ENCODE measurements around the gene NRP1. TPM values are rescaled to one million over a fixed set of nuclear protein-coding genes. Genes with fewer than 3 reads are reported as not detected.

Gene NRP1
- polyA plus RNA-seq, 1 of the 3 experiments (the other 2 are of a cell fraction), result 129 TPM

DNA sequence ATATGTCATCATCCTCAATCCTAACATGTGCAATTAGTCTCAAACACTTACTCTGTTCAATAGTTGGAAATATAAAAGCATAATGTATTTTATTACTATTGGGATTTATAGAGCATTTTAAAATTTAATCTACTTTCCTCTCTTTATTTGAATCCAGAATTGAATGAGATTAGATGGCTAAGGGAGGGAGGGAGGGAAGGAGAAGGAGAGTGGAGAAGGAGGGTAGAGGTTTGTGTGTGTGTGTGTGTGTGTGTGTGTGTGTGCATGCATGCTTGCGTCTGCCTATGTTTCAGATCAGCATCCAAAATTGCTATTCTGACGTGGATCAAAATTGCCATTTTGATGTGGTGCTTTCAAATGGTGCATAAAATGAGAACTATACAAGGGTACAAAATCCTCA is 90.8 kb downstream of the NRP1 start:
- CTCF ChIA-PET, result no interaction called here
- Histone ChIP-seq H3K36me3 (replicated peaks in 1 of 2; ENCODE audit: control insufficient read depth in 1 of 2, insufficient read depth in 2 of 2, low read length in 1 of 2) (peaks cover 18 to 67% of the 10 kb centered on the region in 2 experiments), H3K4me2 (no peak overlapping the region), H3K4me3 (ENCODE audit: low read depth in 2 of 2, low read length in 1 of 2) (no peak overlapping the region), H3K79me2 (ENCODE audit: insufficient read depth) (peaks cover 33% of the 10 kb centered on the region), H4K20me1 (ENCODE audit: insufficient read depth) (no peaks in the 10 kb centered on the region), H3K4me1 (ENCODE audit: control insufficient read depth in 1 of 2, insufficient read depth in 2 of 2, low read depth in 1 of 2, low read length in 1 of 2) (peaks cover 0 to 40% of the 10 kb centered on the region in 2 experiments), H3K9me3 (no peaks in the 10 kb centered on the region), H3K9ac (no peak overlapping the region), H3K9me2 (no peaks in the 10 kb centered on the region), H2AFZ (ENCODE audit: low read depth) (no peak overlapping the region), H3F3A (replicated peaks; ENCODE audit: insufficient read depth) (peaks cover 46% of the 10 kb centered on the region), H3K27ac (ENCODE audit: low read depth in 2 of 2, low read length in 1 of 2) (no peak overlapping the region), H3K27me3 (ENCODE audit: insufficient read depth) (no peaks in the 10 kb centered on the region)
- TF ChIP-seq TAF1 (IDR thresholded peaks at IDR 0.05; ENCODE audit: borderline replicate concordance, low read depth, low read length), result no peak
- TF ChIP-seq MXI1 (IDR thresholded peaks at IDR 0.05; ENCODE audit: low read depth, low read length), result no peak
- no peak for TF ChIP-seq POLR2AphosphoS5 (IDR thresholded peaks at IDR 0.05; ENCODE audit: low read depth, low read length)
- no peak for TF ChIP-seq FOXJ3 (CRISPR knock-in tag; IDR thresholded peaks at IDR 0.05)
- TF ChIP-seq JUND (IDR thresholded peaks at IDR 0.05), result no peak
- TF ChIP-seq, protein P1, sequence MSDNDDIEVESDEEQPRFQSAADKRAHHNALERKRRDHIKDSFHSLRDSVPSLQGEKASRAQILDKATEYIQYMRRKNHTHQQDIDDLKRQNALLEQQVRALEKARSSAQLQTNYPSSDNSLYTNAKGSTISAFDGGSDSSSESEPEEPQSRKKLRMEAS (IDR thresholded peaks at IDR 0.05; ENCODE audit: low read depth), result no peak
- no peak for TF ChIP-seq RFX5 (IDR thresholded peaks at IDR 0.05; ENCODE audit: low read length)
- TF ChIP-seq, protein P2, sequence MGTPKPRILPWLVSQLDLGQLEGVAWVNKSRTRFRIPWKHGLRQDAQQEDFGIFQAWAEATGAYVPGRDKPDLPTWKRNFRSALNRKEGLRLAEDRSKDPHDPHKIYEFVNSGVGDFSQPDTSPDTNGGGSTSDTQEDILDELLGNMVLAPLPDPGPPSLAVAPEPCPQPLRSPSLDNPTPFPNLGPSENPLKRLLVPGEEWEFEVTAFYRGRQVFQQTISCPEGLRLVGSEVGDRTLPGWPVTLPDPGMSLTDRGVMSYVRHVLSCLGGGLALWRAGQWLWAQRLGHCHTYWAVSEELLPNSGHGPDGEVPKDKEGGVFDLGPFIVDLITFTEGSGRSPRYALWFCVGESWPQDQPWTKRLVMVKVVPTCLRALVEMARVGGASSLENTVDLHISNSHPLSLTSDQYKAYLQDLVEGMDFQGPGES (IDR thresholded peaks at IDR 0.05; ENCODE audit: low read depth, low read length), result no peak
- no peak for TF ChIP-seq GABPA (IDR thresholded peaks at IDR 0.05; ENCODE audit: low read depth)
- TF ChIP-seq SMC3 (IDR thresholded peaks at IDR 0.05; ENCODE audit: low read depth, low read length), result no peak
- no peak for TF ChIP-seq NRF1 (IDR thresholded peaks at IDR 0.05; ENCODE audit: low read depth, low read length)
- no peak for TF ChIP-seq TEAD4 (IDR thresholded peaks at IDR 0.05; ENCODE audit: borderline replicate concordance, insufficient read depth)
- TF ChIP-seq FOXM1 (IDR thresholded peaks at IDR 0.05; ENCODE audit: low read depth), result no peak
- TF ChIP-seq CHD2 (IDR thresholded peaks at IDR 0.05; ENCODE audit: low read length, partially characterized antibody), result no peak
- TF ChIP-seq, protein P3, sequence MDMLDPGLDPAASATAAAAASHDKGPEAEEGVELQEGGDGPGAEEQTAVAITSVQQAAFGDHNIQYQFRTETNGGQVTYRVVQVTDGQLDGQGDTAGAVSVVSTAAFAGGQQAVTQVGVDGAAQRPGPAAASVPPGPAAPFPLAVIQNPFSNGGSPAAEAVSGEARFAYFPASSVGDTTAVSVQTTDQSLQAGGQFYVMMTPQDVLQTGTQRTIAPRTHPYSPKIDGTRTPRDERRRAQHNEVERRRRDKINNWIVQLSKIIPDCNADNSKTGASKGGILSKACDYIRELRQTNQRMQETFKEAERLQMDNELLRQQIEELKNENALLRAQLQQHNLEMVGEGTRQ (IDR thresholded peaks at IDR 0.05; ENCODE audit: borderline replicate concordance, low read depth, low read length), result no peak
- no peak for TF ChIP-seq NFIC (IDR thresholded peaks at IDR 0.05; ENCODE audit: borderline replicate concordance)
- TF ChIP-seq ELF1 (IDR thresholded peaks at IDR 0.05), result no peak
- no peak for TF ChIP-seq EP300 (IDR thresholded peaks at IDR 0.05; ENCODE audit: borderline replicate concordance in 1 of 2, low read depth in 1 of 2, low read length in 1 of 2)
- POLR2A ChIA-PET, result no interaction called here
- WGBS (ENCODE audit: low lambda C conversion rate), result 100% methylated on average over 2 of the region's 2 CpGs
- no peak for DNase-seq

DNA sequence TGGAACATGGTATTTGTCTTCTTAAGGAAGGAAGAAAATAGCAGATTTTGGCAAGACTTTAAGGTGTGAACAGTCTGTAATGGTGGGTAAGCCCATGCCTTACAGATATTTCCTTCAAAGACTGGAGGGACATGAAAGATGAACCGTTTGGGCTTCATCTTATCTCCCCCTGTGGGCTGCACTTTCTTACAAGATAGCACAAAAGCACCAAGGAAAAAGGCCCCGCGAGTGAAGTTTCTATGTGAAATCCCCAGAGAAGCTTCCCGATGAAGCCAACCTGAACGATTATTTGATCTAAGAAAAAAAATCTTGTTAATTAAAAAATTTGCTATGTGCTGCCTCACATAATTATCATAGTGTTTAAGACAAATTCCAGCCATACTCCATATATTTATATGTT is 91.5 kb downstream of the NRP1 start:
- Histone ChIP-seq H2AFZ (ENCODE audit: low read depth) (no peak overlapping the region), H4K20me1 (ENCODE audit: insufficient read depth) (no peaks in the 10 kb centered on the region), H3K36me3 (replicated peaks in 1 of 2; ENCODE audit: control insufficient read depth in 1 of 2, insufficient read depth in 2 of 2, low read length in 1 of 2) (peaks cover 18 to 60% of the 10 kb centered on the region in 2 experiments), H3K9me2 (no peaks in the 10 kb centered on the region), H3K9me3 (no peaks in the 10 kb centered on the region), H3K4me3 (ENCODE audit: low read depth in 2 of 2, low read length in 1 of 2) (no peak overlapping the region), H3K4me2 (no peak overlapping the region), H3K79me2 (ENCODE audit: insufficient read depth) (peaks cover 33% of the 10 kb centered on the region), H3K9ac (no peak overlapping the region), H3K27me3 (ENCODE audit: insufficient read depth) (no peaks in the 10 kb centered on the region), H3K27ac (ENCODE audit: low read depth in 2 of 2, low read length in 1 of 2) (no peak overlapping the region), H3F3A (replicated peaks; ENCODE audit: insufficient read depth) (peaks cover 47% of the 10 kb centered on the region), H3K4me1 (ENCODE audit: control insufficient read depth in 1 of 2, insufficient read depth in 2 of 2, low read depth in 1 of 2, low read length in 1 of 2) (peaks cover 0 to 39% of the 10 kb centered on the region in 2 experiments)
- ChIA-PET POLR2A (no interaction called here), CTCF (no interaction called here)
- no peak for DNase-seq
- 95% methylated on average over 5 of the region's 5 CpGs for WGBS (ENCODE audit: low lambda C conversion rate)
- TF ChIP-seq JUND (IDR thresholded peaks at IDR 0.05) (no peak), GATA2 (CRISPR knock-in tag; IDR thresholded peaks at IDR 0.05) (no peak), RXRA (IDR thresholded peaks at IDR 0.05; ENCODE audit: borderline replicate concordance, low read depth) (no peak), SMC3 (IDR thresholded peaks at IDR 0.05; ENCODE audit: low read depth, low read length) (no peak), TCF12 (IDR thresholded peaks at IDR 0.05) (no peak), TEAD4 (IDR thresholded peaks at IDR 0.05; ENCODE audit: borderline replicate concordance, insufficient read depth) (no peak), NRF1 (IDR thresholded peaks at IDR 0.05; ENCODE audit: low read depth, low read length) (no peak), CHD2 (IDR thresholded peaks at IDR 0.05; ENCODE audit: low read length, partially characterized antibody) (no peak), NFIC (IDR thresholded peaks at IDR 0.05; ENCODE audit: borderline replicate concordance) (no peak)
- TF ChIP-seq, protein P4, sequence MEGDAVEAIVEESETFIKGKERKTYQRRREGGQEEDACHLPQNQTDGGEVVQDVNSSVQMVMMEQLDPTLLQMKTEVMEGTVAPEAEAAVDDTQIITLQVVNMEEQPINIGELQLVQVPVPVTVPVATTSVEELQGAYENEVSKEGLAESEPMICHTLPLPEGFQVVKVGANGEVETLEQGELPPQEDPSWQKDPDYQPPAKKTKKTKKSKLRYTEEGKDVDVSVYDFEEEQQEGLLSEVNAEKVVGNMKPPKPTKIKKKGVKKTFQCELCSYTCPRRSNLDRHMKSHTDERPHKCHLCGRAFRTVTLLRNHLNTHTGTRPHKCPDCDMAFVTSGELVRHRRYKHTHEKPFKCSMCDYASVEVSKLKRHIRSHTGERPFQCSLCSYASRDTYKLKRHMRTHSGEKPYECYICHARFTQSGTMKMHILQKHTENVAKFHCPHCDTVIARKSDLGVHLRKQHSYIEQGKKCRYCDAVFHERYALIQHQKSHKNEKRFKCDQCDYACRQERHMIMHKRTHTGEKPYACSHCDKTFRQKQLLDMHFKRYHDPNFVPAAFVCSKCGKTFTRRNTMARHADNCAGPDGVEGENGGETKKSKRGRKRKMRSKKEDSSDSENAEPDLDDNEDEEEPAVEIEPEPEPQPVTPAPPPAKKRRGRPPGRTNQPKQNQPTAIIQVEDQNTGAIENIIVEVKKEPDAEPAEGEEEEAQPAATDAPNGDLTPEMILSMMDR (IDR thresholded peaks at IDR 0.05), result no peak
- TF ChIP-seq, protein P5, sequence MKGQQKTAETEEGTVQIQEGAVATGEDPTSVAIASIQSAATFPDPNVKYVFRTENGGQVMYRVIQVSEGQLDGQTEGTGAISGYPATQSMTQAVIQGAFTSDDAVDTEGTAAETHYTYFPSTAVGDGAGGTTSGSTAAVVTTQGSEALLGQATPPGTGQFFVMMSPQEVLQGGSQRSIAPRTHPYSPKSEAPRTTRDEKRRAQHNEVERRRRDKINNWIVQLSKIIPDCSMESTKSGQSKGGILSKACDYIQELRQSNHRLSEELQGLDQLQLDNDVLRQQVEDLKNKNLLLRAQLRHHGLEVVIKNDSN (IDR thresholded peaks at IDR 0.05; ENCODE audit: borderline replicate concordance, low read depth), result no peak
- TF ChIP-seq, protein P1 (IDR thresholded peaks at IDR 0.05; ENCODE audit: low read depth), result no peak
- TF ChIP-seq, protein P3 (IDR thresholded peaks at IDR 0.05; ENCODE audit: borderline replicate concordance, low read depth, low read length), result no peak

Data from SK-N-SH (cell line).